IMR-90 (cell line): Measurements from ENCODE around the gene RNF166.

Experiments used
- BHLHE40 ChIP-seq: fragments of 150-350 bp; IDR thresholded peaks from 2 replicates; pipeline ENCODE4 v1.6.1; 2016; ENCODE audit warnings: mild to moderate bottlenecking, low read depth, low read length
- CTCF ChIP-seq: conservative IDR thresholded peaks from 2 replicates; pipeline ENCODE4 v1.5.1; 2012; ENCODE audit warnings: mild to moderate bottlenecking, low read depth, low read length, improper control_type of control experiment
- FOS ChIP-seq: fragments of 150-350 bp; IDR thresholded peaks from 2 replicates; pipeline ENCODE4 v1.6.1; 2016; ENCODE audit warnings: low read depth, low read length
- MXI1 ChIP-seq: IDR thresholded peaks from 2 replicates; pipeline ENCODE4 v1.6.1; 2012; ENCODE audit warnings: low read depth, mild to moderate bottlenecking, low read length, moderate library complexity, borderline replicate concordance
- POLR2A ChIP-seq: IDR thresholded peaks from 2 replicates; pipeline ENCODE4 v1.6.1; 2012; ENCODE audit warnings: mild to moderate bottlenecking, low read depth, low read length
- RCOR1 ChIP-seq: IDR thresholded peaks from 2 replicates; pipeline ENCODE4 v1.6.1; 2012; ENCODE audit warnings: mild to moderate bottlenecking, low read length, improper control_type of control experiment; ENCODE audit not compliant: insufficient replicate concordance
- RFX5 ChIP-seq: IDR thresholded peaks from 2 replicates; pipeline ENCODE4 v1.8.0; 2012; ENCODE audit warnings: low read depth, mild to moderate bottlenecking, low read length, moderate library complexity
- SMC3 ChIP-seq: fragments of 150-350 bp; IDR thresholded peaks from 2 replicates; pipeline ENCODE4 v1.6.1; 2016; ENCODE audit warnings: low read depth, mild to moderate bottlenecking, antibody characterized with exemption, low read length, moderate library complexity
- USF2 ChIP-seq: fragments of 150-350 bp; IDR thresholded peaks from 2 replicates; pipeline ENCODE4 v1.6.1; 2017; ENCODE audit warnings: mild to moderate bottlenecking, antibody characterized with exemption, low read length, low read depth

- no peak for TF ChIP-seq CTCF
- TF ChIP-seq POLR2A: no peak
- TF ChIP-seq FOS: no peak
- TF ChIP-seq MXI1: no peak
- TF ChIP-seq RFX5: no peak
- TF ChIP-seq BHLHE40: no peak
- no peak for TF ChIP-seq RCOR1
- no peak for TF ChIP-seq USF2
- no peak for TF ChIP-seq SMC3
These were observed 44.7 kb downstream of the RNF166 start for GRCh38 chr16:88661468-88661867.
